K562 (cell line): ENCODE results near the gene SOX18. TPM values are rescaled to one million over a fixed set of nuclear protein-coding genes. Genes with fewer than 3 reads are reported as not detected.
A peak's percentile ranks its signal among the peaks of the same experiment; 100 is the strongest.

Experiments used
- FOXA1 ChIP-seq: fragments of 450-650 bp; IDR thresholded peaks from 2 replicates; pipeline ENCODE4 v1.6.1; 2016; ENCODE audit warnings: mild to moderate bottlenecking, borderline replicate concordance
- FOXP1 ChIP-seq: sonication (generic); formaldehyde crosslinking; IDR thresholded peaks from 2 replicates; pipeline ENCODE4 v1.8.0; 2022; ENCODE audit warnings: mild to moderate bottlenecking, missing genetic modification reagents
- FOXP4 ChIP-seq: sonication (generic); formaldehyde crosslinking; IDR thresholded peaks from 2 replicates; pipeline ENCODE4 v1.8.0; 2022; ENCODE audit warnings: mild to moderate bottlenecking, missing genetic modification reagents, borderline replicate concordance
- MAX ChIP-seq: sonication (generic); formaldehyde crosslinking; IDR thresholded peaks from 2 replicates; pipeline ENCODE4 v1.9.0; 2022; ENCODE audit warnings: mild to moderate bottlenecking, missing genetic modification reagents
- NCOA2 ChIP-seq, 2 experiments: fragments of 450-650 bp; IDR thresholded peaks; 2 replicates each; pipeline ENCODE4 v1.6.1; 2018; ENCODE audit warnings: mild to moderate bottlenecking in 2 of 2, moderate library complexity in 1 of 2; ENCODE audit not compliant: partially characterized antibody in 2 of 2
- RBM22 ChIP-seq: fragments of 200-400 bp; formaldehyde crosslinking; IDR thresholded peaks from 2 replicates; pipeline ENCODE4 v1.6.1; 2018; ENCODE audit warnings: low read length, low read depth; ENCODE audit not compliant: poor library complexity, severe bottlenecking
- VEZF1 ChIP-seq: fragments of 200-800 bp; sonication (Bioruptor generic); IDR thresholded peaks from 2 replicates; pipeline ENCODE4 v1.6.1; 2017; ENCODE audit warnings: missing genetic modification characterization, missing compliant biosample characterization
- XRCC3 ChIP-seq: fragments of 450-650 bp; IDR thresholded peaks from 2 replicates; pipeline ENCODE4 v1.6.1; 2017; ENCODE audit warnings: mild to moderate bottlenecking, moderate library complexity
- ZBTB11 ChIP-seq, 3 experiments: fragments of 200-800 bp in 1 of 3; fragments of 250-450 bp in 1 of 3; fragments of 450-650 bp in 1 of 3; sonication (Bioruptor Pico) in 1 of 3; sonication (Bioruptor generic) in 1 of 3; formaldehyde crosslinking in 1 of 3; IDR thresholded peaks; 2 replicates each; pipeline versions ENCODE4 v1.6.1 to v1.8.0; 2016 to 2022; ENCODE audit warnings: mild to moderate bottlenecking in 2 of 3, missing genetic modification characterization in 2 of 3, missing compliant biosample characterization in 1 of 3, moderate library complexity in 1 of 3
- ZFX ChIP-seq: sonication (generic); formaldehyde crosslinking; IDR thresholded peaks from 2 replicates; pipeline ENCODE4 v1.8.0; 2022; ENCODE audit warnings: mild to moderate bottlenecking, missing genetic modification reagents, moderate library complexity
- ZNF445 ChIP-seq: fragments of 250-450 bp; sonication (Bioruptor Pico); IDR thresholded peaks from 2 replicates; pipeline ENCODE4 v1.4.0; 2020; ENCODE audit warnings: low read depth, mild to moderate bottlenecking, moderate library complexity
- polyA plus RNA-seq, 8 experiments: library from polyadenylated mRNA; depleted of rRNA in 4 of 8; stranded (reverse) in 5 of 8; unstranded in 3 of 8; fragments of >200 nt; fragmentation: Nextera tagmentation in 2 of 8; fragmentation: Illumina TruSeq in 1 of 8; extraction: Ambion mirVana in 2 of 8; extraction: Trizol in 1 of 8; gene quantifications; 2 replicates each; pipeline versions ENCODE4 v1.2.1 to v1.2.3, GENCODE V29; 2011 to 2014; ENCODE audit warnings: inconsistent platforms in 1 of 8, missing spikeins in 1 of 8
- total RNA-seq, 7 experiments: library from RNA; depleted of rRNA in 6 of 7; stranded (reverse); fragments of >200 nt in 6 of 7; fragmentation: Illumina TruSeq in 2 of 7; extraction: Trizol in 2 of 7; gene quantifications; 2 replicates each; pipeline versions ENCODE4 v1.2.1 to v1.2.3, GENCODE V29; 2011 to 2021; ENCODE audit warnings: low replicate concordance in 1 of 7
- TF ChIP-seq, protein P1 (sequence below): sonication (generic); formaldehyde crosslinking; IDR thresholded peaks from 2 replicates; pipeline ENCODE4 v1.8.0; 2022; ENCODE audit warnings: mild to moderate bottlenecking, missing genetic modification reagents

The SOX18 gene
- total and polyA plus RNA-seq, 9 of the 15 experiments (the other 6 are each of a cell fraction or from before 2014, with no cell fraction given): 0.15 to 19.8 (median 0.33) TPM

- TF ChIP-seq, protein P1, sequence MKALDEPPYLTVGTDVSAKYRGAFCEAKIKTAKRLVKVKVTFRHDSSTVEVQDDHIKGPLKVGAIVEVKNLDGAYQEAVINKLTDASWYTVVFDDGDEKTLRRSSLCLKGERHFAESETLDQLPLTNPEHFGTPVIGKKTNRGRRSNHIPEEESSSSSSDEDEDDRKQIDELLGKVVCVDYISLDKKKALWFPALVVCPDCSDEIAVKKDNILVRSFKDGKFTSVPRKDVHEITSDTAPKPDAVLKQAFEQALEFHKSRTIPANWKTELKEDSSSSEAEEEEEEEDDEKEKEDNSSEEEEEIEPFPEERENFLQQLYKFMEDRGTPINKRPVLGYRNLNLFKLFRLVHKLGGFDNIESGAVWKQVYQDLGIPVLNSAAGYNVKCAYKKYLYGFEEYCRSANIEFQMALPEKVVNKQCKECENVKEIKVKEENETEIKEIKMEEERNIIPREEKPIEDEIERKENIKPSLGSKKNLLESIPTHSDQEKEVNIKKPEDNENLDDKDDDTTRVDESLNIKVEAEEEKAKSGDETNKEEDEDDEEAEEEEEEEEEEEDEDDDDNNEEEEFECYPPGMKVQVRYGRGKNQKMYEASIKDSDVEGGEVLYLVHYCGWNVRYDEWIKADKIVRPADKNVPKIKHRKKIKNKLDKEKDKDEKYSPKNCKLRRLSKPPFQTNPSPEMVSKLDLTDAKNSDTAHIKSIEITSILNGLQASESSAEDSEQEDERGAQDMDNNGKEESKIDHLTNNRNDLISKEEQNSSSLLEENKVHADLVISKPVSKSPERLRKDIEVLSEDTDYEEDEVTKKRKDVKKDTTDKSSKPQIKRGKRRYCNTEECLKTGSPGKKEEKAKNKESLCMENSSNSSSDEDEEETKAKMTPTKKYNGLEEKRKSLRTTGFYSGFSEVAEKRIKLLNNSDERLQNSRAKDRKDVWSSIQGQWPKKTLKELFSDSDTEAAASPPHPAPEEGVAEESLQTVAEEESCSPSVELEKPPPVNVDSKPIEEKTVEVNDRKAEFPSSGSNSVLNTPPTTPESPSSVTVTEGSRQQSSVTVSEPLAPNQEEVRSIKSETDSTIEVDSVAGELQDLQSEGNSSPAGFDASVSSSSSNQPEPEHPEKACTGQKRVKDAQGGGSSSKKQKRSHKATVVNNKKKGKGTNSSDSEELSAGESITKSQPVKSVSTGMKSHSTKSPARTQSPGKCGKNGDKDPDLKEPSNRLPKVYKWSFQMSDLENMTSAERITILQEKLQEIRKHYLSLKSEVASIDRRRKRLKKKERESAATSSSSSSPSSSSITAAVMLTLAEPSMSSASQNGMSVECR (CRISPR knock-in tag): no peak; the same call in 1 of the 2 replicates
- TF ChIP-seq FOXP1 (CRISPR knock-in tag) (no peak), XRCC3 (no peak), ZBTB11 (CRISPR knock-in tag; IDR thresholded peaks at IDR 0.05) (peak in 1 of 3 experiments; percentile 44; a peak in 2 of 6 replicates), FOXP4 (CRISPR knock-in tag) (no peak), NCOA2 (IDR thresholded peaks at IDR 0.05; ENCODE audit: partially characterized antibody in 2 of 2) (no peak), RBM22 (no peak), ZFX (CRISPR knock-in tag) (peak; percentile 71), VEZF1 (CRISPR knock-in tag) (peak; percentile 92), MAX (CRISPR knock-in tag) (peak; percentile 77), FOXA1 (no peak), ZNF445 (CRISPR knock-in tag) (no peak)
Measured at GRCh38 chr20:64079273-64080012, 30.0 kb upstream of the SOX18 start, which contains the start of gene RGS19 (continued).
